GM18499 (cell line): ENCODE data around the gene STIP1.

Experiments used
- ATAC-seq: cut with Tn5 transposase; IDR thresholded peaks from one replicate; pipeline ENCODE4 v1.9.1; 2021; ENCODE audit warnings: moderate number of reproducible peaks; ENCODE audit not compliant: insufficient read depth, unreplicated experiment

STIP1 gene

GRCh38 chr11:64220271-64220670, 34.3 kb downstream of the STIP1 start:
- ATAC-seq, result no peak

GRCh38 chr11:64220798-64221197, 34.8 kb downstream of the STIP1 start:
- no peak for ATAC-seq

GRCh38 chr11:64222651-64223000, 36.7 kb downstream of the STIP1 start:
- ATAC-seq, result no peak

GRCh38 chr11:64223001-64223651, 37.2 kb downstream of the STIP1 start:
- no peak for ATAC-seq

- ATAC-seq, result no peak
These were observed 38.4 kb downstream of the STIP1 start for GRCh38 chr11:64224151-64224890.

GRCh38 chr11:64224891-64225607, 39.1 kb downstream of the STIP1 start:
- no peak for ATAC-seq

GRCh38 chr11:64225608-64226506, 39.9 kb downstream of the STIP1 start, which contains the start of the genes NUDT22 and TRPT1:
Gene NUDT22, plus strand, starts transcription at chr11:64226274. Its CDS starts 379 bp downstream, at chr11:64226653.
Gene TRPT1, minus strand, starts transcription at chr11:64226186. Its CDS starts 326 bp downstream, at chr11:64225860.
- no peak for ATAC-seq

- ATAC-seq, result no peak
These were observed 40.6 kb downstream of the STIP1 start for GRCh38 chr11:64226507-64227051.

- no peak for ATAC-seq
These were observed 41.5 kb downstream of the STIP1 start for GRCh38 chr11:64227405-64227956.

- no peak for ATAC-seq
These were observed 43.2 kb downstream of the STIP1 start for GRCh38 chr11:64229090-64229743.

- no peak for ATAC-seq
These were observed 43.8 kb downstream of the STIP1 start for GRCh38 chr11:64229744-64230170.

GRCh38 chr11:64230171-64230984, 44.4 kb downstream of the STIP1 start, which contains the start of gene DNAJC4:
Gene DNAJC4, plus strand, starts transcription at chr11:64230548. Its CDS starts 307 bp downstream, at chr11:64230855.
- no peak for ATAC-seq

- ATAC-seq, result no peak
These were observed 45.0 kb downstream of the STIP1 start for GRCh38 chr11:64230985-64231365.

- no peak for ATAC-seq
These were observed 45.6 kb downstream of the STIP1 start for GRCh38 chr11:64231546-64231945.

- ATAC-seq, result no peak
These were observed 46.4 kb downstream of the STIP1 start for GRCh38 chr11:64232182-64232966.

- no peak for ATAC-seq
These were observed 47.0 kb downstream of the STIP1 start for GRCh38 chr11:64232967-64233315.

GRCh38 chr11:64233913-64234586, 48.1 kb downstream of the STIP1 start, which contains the start of gene VEGFB:
Gene VEGFB, plus strand, starts transcription at chr11:64234584. Its CDS starts 250 bp downstream, at chr11:64234834.
- ATAC-seq, result no peak
